Osteoblast (primary cell): Measurements from ENCODE around the gene UPP1. TPM values are rescaled to one million over a fixed set of nuclear protein-coding genes. Genes with fewer than 3 reads are reported as not detected.

ENCODE experiments used
- DNase-seq: peaks from one replicate; pipeline ENCODE4 v3.0.0; 2011; ENCODE audit warnings: low spot score, mixed read lengths; ENCODE audit not compliant: insufficient read length; ENCODE audit errors: missing footprints
- H2AFZ ChIP-seq: 2 replicates; pipeline ENCODE4 v1.6.0; 2011; ENCODE audit warnings: mild to moderate bottlenecking, low read length
- H3K27ac ChIP-seq: 2 replicates; pipeline ENCODE4 v1.5.1; 2011; ENCODE audit warnings: mild to moderate bottlenecking, low read depth, low read length, moderate library complexity
- H3K27me3 ChIP-seq: 2 replicates; pipeline ENCODE4 v1.6.0; 2012; ENCODE audit warnings: mild to moderate bottlenecking, control low read depth, inconsistent platforms, low read length, moderate library complexity; ENCODE audit not compliant: insufficient read depth
- H3K36me3 ChIP-seq: 2 replicates; pipeline ENCODE4 v1.5.1; 2011; ENCODE audit warnings: mild to moderate bottlenecking, low read length, control low read depth, moderate library complexity; ENCODE audit not compliant: insufficient read depth
- H3K4me1 ChIP-seq: 2 replicates; pipeline ENCODE4 v1.5.1; 2011; ENCODE audit warnings: mild to moderate bottlenecking, low read length, control low read depth, moderate library complexity; ENCODE audit not compliant: insufficient read depth
- H3K4me2 ChIP-seq: 2 replicates; pipeline ENCODE4 v1.6.0; 2011; ENCODE audit warnings: mild to moderate bottlenecking, low read length; ENCODE audit not compliant: insufficient read depth
- H3K4me3 ChIP-seq: fragments of 200-600 bp; sonication (generic); 3 replicates; pipeline ENCODE4 v1.5.1; 2012; ENCODE audit warnings: mild to moderate bottlenecking, low read length, inconsistent platforms; ENCODE audit not compliant: insufficient read depth
- H3K79me2 ChIP-seq: 2 replicates; pipeline ENCODE4 v1.6.0; 2012; ENCODE audit warnings: mild to moderate bottlenecking, low read length, control low read depth, inconsistent platforms; ENCODE audit not compliant: insufficient read depth
- H3K9me3 ChIP-seq: 2 replicates; pipeline ENCODE4 v1.5.1; 2011; ENCODE audit warnings: low read depth, low read length, control low read depth
- H4K20me1 ChIP-seq: 2 replicates; pipeline ENCODE4 v1.6.0; 2012; ENCODE audit warnings: mild to moderate bottlenecking, low read length, control low read depth; ENCODE audit not compliant: insufficient read depth
- total RNA-seq: library from RNA; depleted of rRNA; stranded (reverse); fragments of >200 nt; gene quantifications from 2 replicates; pipeline ENCODE4 v1.2.3, GENCODE V29; 2012
- TF ChIP-seq, protein P1 (sequence below): IDR thresholded peaks from 2 replicates; pipeline ENCODE4 v1.5.1; 2011; ENCODE audit warnings: mild to moderate bottlenecking, low read depth, low read length, moderate library complexity; ENCODE audit errors: extremely low read depth

The UPP1 gene
- total RNA-seq, 1 donor, result 35.5 TPM

DNA sequence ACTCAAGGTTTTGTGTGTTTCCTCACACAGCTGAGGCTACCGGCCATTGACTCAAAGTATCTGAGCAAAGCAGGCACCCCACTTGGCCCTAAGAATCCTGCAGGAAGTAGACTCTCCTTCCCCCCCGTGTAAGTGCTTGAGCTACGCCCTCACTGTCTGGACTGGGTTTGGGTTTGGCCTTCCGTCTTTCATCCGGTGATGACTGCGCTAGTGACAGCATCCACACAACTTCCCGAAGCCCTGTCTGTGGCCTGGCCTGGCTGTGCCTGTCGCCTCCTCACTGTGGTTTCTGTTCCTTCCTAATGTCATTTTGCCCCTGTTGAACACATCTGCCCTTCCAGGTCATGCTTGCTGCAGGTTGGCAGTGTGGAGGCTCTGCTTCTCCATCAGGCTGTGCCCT is 39.2 kb upstream of the UPP1 start:
- H3K4me1 ChIP-seq, result no peaks in the 10 kb centered on the region
- TF ChIP-seq, protein P1, sequence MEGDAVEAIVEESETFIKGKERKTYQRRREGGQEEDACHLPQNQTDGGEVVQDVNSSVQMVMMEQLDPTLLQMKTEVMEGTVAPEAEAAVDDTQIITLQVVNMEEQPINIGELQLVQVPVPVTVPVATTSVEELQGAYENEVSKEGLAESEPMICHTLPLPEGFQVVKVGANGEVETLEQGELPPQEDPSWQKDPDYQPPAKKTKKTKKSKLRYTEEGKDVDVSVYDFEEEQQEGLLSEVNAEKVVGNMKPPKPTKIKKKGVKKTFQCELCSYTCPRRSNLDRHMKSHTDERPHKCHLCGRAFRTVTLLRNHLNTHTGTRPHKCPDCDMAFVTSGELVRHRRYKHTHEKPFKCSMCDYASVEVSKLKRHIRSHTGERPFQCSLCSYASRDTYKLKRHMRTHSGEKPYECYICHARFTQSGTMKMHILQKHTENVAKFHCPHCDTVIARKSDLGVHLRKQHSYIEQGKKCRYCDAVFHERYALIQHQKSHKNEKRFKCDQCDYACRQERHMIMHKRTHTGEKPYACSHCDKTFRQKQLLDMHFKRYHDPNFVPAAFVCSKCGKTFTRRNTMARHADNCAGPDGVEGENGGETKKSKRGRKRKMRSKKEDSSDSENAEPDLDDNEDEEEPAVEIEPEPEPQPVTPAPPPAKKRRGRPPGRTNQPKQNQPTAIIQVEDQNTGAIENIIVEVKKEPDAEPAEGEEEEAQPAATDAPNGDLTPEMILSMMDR, result no peak
- H3K4me3 ChIP-seq, result no peak overlapping the region
- no peaks in the 10 kb centered on the region for H3K9me3 ChIP-seq
- H3K27ac ChIP-seq, result no peak overlapping the region
- no peaks in the 10 kb centered on the region for H3K36me3 ChIP-seq
- H3K27me3 ChIP-seq, result peaks cover 5% of the 10 kb centered on the region
- no peaks in the 10 kb centered on the region for H4K20me1 ChIP-seq
- DNase-seq, result no peak
- no peak overlapping the region for H2AFZ ChIP-seq
- H3K79me2 ChIP-seq, result no peaks in the 10 kb centered on the region
- H3K4me2 ChIP-seq, result no peak overlapping the region

DNA sequence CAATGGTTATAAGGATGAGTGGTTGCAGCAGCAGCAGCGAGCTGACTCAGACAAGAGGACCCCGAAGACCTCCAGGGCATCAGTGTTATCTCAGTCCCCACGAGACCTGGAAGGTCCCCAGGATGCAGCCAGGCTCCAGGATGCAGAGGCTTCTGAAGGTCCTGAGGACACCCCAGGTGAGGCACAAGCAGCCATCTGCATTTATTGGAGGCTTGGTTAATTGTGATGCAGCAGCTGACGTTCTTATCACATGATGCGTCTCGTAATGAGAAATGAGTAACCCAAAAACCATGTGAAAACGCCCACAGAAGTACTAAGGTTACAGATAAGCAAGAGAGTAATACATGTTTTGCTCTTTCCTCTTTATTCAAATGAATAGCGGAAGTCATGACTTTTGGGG is 36.3 kb upstream of the UPP1 start:
- Histone ChIP-seq H3K79me2 (no peaks in the 10 kb centered on the region), H3K4me3 (no peak overlapping the region), H3K27me3 (no peaks in the 10 kb centered on the region), H4K20me1 (no peaks in the 10 kb centered on the region), H3K4me1 (no peaks in the 10 kb centered on the region), H2AFZ (no peak overlapping the region), H3K36me3 (no peaks in the 10 kb centered on the region), H3K27ac (no peak overlapping the region), H3K9me3 (no peaks in the 10 kb centered on the region), H3K4me2 (no peak overlapping the region)
- no peak for DNase-seq
- TF ChIP-seq, protein P1, result no peak

DNA sequence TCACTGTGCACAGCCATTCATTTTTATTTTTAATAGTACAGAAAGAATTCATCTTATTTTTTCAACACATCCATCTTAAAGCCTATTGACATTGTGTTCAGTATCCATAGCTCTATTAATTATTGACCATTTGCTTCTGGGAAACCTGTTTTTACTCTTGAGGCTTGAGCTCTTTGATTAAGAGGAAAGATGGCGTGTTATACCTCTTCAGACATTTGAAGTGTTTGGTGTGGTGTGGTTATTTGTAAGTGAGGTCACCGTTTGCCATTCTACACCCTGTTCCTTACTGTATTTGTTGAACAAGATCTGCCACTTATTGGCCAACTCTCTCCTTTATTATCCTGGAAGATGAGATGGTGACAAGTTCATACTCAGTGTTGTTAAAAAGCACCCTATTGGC is 35.3 kb upstream of the UPP1 start:
- H2AFZ ChIP-seq, result no peak overlapping the region
- no peaks in the 10 kb centered on the region for H3K79me2 ChIP-seq
- H3K27ac ChIP-seq, result no peak overlapping the region
- no peaks in the 10 kb centered on the region for H3K27me3 ChIP-seq
- DNase-seq, result no peak
- no peaks in the 10 kb centered on the region for H3K36me3 ChIP-seq
- TF ChIP-seq, protein P1, result no peak
- no peak overlapping the region for H3K4me2 ChIP-seq
- H3K4me3 ChIP-seq, result no peak overlapping the region
- H3K4me1 ChIP-seq, result no peaks in the 10 kb centered on the region
- no peaks in the 10 kb centered on the region for H3K9me3 ChIP-seq
- H4K20me1 ChIP-seq, result no peaks in the 10 kb centered on the region

DNA sequence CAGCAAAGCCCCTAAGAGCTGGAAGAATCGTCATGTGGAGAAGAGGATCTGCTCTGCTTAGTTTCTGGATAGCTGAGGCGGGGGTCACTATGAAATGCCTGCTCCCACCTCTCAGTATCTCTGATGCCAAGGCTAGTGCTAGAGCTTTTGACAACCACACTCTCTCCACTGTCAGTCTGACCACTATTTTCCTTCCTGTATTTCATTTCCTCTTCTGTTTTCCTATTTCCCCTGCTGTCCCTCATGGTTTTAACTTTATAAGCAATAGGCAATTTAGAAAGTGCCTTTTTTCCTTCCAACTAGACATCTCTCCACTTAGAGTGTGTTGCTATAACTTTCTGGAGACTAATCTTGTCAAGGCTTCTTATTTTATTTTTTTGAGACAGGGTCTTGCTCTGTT is 30.1 kb upstream of the UPP1 start:
- Histone ChIP-seq H3K4me2 (no peak overlapping the region), H3K36me3 (no peaks in the 10 kb centered on the region), H4K20me1 (no peaks in the 10 kb centered on the region), H3K79me2 (no peaks in the 10 kb centered on the region), H3K4me1 (no peaks in the 10 kb centered on the region), H2AFZ (no peak overlapping the region), H3K27ac (no peak overlapping the region), H3K4me3 (no peak overlapping the region), H3K9me3 (no peaks in the 10 kb centered on the region), H3K27me3 (no peaks in the 10 kb centered on the region)
- TF ChIP-seq, protein P1, result no peak
- DNase-seq, result no peak
